ENCODE data around the gene RERE.

RERE gene

DNA sequence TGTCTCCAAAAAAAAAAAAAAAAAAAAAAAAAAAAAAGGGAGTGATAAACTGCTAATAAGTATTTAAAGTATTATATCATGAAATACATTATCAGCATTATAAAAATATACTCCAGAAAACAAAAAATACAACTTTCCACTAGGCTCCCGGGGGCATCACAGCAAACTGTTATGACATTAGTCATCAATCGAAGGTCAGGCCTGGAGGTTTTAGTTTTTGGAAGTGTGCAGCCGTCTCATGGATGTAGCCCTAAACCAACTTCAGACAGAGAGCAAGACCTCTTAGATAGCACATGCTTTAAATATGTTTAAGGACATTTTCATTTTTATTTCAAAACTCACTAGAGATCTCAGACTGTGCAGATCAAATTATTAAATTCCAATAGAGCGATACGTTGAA is 106.3 kb downstream of the RERE start:
- Histone ChIP-seq H3K27me3 (ENCODE audit: insufficient read depth, low read length, poor library complexity) (no peaks in the 10 kb centered on the region), H3K27ac (ENCODE audit: low read length) (no peak overlapping the region), H3K9me3 (ENCODE audit: insufficient read depth, low read length, severe bottlenecking) (no peaks in the 10 kb centered on the region), H4K20me1 (ENCODE audit: insufficient read depth, low read length) (peaks cover 47% of the 10 kb centered on the region), H3K4me2 (ENCODE audit: insufficient read depth, low read length) (no peak overlapping the region), H3K36me3 (ENCODE audit: insufficient read depth, low read length) (no peaks in the 10 kb centered on the region), H2AFZ (ENCODE audit: low read depth, low read length) (no peak overlapping the region), H3K4me3 (ENCODE audit: low read depth in 1 of 2, low read length in 2 of 2) (no peak overlapping the region), H3K79me2 (ENCODE audit: insufficient read depth, low read length) (0 out of 2 replicates have a peak, but pooled peaks cover 4% of the 10 kb centered on the region), H3K4me1 (ENCODE audit: insufficient read depth, low read length) (peaks cover 18% of the 10 kb centered on the region), H3K9ac (ENCODE audit: low read depth, low read length) (no peak overlapping the region)
- TF ChIP-seq EZH2 (IDR thresholded peaks at IDR 0.05; ENCODE audit: borderline replicate concordance, low read depth, low read length, severe bottlenecking): no peak
- TF ChIP-seq, protein P1, sequence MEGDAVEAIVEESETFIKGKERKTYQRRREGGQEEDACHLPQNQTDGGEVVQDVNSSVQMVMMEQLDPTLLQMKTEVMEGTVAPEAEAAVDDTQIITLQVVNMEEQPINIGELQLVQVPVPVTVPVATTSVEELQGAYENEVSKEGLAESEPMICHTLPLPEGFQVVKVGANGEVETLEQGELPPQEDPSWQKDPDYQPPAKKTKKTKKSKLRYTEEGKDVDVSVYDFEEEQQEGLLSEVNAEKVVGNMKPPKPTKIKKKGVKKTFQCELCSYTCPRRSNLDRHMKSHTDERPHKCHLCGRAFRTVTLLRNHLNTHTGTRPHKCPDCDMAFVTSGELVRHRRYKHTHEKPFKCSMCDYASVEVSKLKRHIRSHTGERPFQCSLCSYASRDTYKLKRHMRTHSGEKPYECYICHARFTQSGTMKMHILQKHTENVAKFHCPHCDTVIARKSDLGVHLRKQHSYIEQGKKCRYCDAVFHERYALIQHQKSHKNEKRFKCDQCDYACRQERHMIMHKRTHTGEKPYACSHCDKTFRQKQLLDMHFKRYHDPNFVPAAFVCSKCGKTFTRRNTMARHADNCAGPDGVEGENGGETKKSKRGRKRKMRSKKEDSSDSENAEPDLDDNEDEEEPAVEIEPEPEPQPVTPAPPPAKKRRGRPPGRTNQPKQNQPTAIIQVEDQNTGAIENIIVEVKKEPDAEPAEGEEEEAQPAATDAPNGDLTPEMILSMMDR (IDR thresholded peaks at IDR 0.05; ENCODE audit: borderline replicate concordance, extremely low read depth, low read length, poor library complexity, severe bottlenecking): no peak
- ATAC-seq (ENCODE audit: insufficient read depth, low read depth) (no peak), DNase-seq (no peak)

DNA sequence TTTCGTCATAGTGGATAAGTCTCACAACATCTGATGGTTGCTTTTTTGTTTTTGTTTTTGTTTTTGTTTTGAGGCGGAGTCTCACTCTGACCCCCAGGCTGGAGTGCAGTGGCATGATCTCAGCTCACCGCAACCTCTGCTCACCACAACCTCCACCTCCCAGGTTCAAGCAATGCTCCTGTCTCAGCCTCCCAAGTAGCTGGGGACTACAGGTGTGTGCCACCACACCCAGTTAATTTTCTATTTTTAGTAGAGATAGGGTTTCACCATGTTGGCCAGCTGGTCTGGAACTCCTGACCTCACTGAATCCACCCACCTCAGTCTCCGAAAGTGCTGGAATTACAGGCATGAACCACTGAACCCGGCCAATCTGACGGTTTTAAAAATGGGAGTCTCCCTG is 109.2 kb downstream of the RERE start:
- peaks cover 68% of the 10 kb centered on the region for H4K20me1 ChIP-seq (ENCODE audit: insufficient read depth, low read length)
- H3K4me3 ChIP-seq (ENCODE audit: low read depth in 1 of 2, low read length in 2 of 2): no peak overlapping the region
- no peaks in the 10 kb centered on the region for H3K9me3 ChIP-seq (ENCODE audit: insufficient read depth, low read length, severe bottlenecking)
- no peaks in the 10 kb centered on the region for H3K36me3 ChIP-seq (ENCODE audit: insufficient read depth, low read length)
- TF ChIP-seq, protein P1 (IDR thresholded peaks at IDR 0.05; ENCODE audit: borderline replicate concordance, extremely low read depth, low read length, poor library complexity, severe bottlenecking): no peak
- TF ChIP-seq EZH2 (IDR thresholded peaks at IDR 0.05; ENCODE audit: borderline replicate concordance, low read depth, low read length, severe bottlenecking): no peak
- ATAC-seq (ENCODE audit: insufficient read depth, low read depth): no peak
- no peak overlapping the region for H2AFZ ChIP-seq (ENCODE audit: low read depth, low read length)
- no peak overlapping the region for H3K9ac ChIP-seq (ENCODE audit: low read depth, low read length)
- H3K79me2 ChIP-seq (ENCODE audit: insufficient read depth, low read length): 0 out of 2 replicates have a peak, but pooled peaks cover 4% of the 10 kb centered on the region
- DNase-seq: no peak
- H3K27ac ChIP-seq (ENCODE audit: low read length): no peak overlapping the region
- H3K4me2 ChIP-seq (ENCODE audit: insufficient read depth, low read length): no peak overlapping the region
- H3K4me1 ChIP-seq (ENCODE audit: insufficient read depth, low read length): peaks cover 18% of the 10 kb centered on the region
- peaks cover 23% of the 10 kb centered on the region for H3K27me3 ChIP-seq (ENCODE audit: insufficient read depth, low read length, poor library complexity)

DNA sequence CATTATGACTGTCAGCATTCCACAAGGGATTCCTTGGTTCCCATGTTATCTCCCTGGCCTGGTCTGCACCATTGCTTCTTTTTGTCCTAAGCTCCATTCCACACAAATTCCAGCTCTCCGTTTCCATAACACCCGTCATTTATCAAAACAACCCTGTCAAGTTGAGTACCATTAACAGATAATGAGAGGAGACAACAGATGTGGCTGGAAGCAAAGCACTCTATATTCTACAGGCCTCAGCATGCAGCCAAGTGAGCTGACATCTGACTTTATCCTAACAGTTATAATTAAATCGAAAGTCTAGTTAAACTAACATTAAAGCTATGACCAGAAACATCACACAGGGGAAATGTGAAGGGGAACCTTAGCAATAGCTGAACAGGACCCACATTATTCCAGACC is 110.4 kb downstream of the RERE start:
- Histone ChIP-seq H3K36me3 (ENCODE audit: insufficient read depth, low read length) (no peaks in the 10 kb centered on the region), H3K27me3 (ENCODE audit: insufficient read depth, low read length, poor library complexity) (peaks cover 35% of the 10 kb centered on the region), H3K9ac (ENCODE audit: low read depth, low read length) (no peak overlapping the region), H2AFZ (ENCODE audit: low read depth, low read length) (no peak overlapping the region), H3K27ac (ENCODE audit: low read length) (no peak overlapping the region), H3K9me3 (ENCODE audit: insufficient read depth, low read length, severe bottlenecking) (no peaks in the 10 kb centered on the region), H3K4me1 (ENCODE audit: insufficient read depth, low read length) (peaks cover 18% of the 10 kb centered on the region), H3K79me2 (ENCODE audit: insufficient read depth, low read length) (0 out of 2 replicates have a peak, but pooled peaks cover 4% of the 10 kb centered on the region), H4K20me1 (ENCODE audit: insufficient read depth, low read length) (peaks cover 76% of the 10 kb centered on the region), H3K4me3 (ENCODE audit: low read depth in 1 of 2, low read length in 2 of 2) (no peak overlapping the region), H3K4me2 (ENCODE audit: insufficient read depth, low read length) (no peak overlapping the region)
- no peak for ATAC-seq (ENCODE audit: insufficient read depth, low read depth)
- TF ChIP-seq, protein P1 (IDR thresholded peaks at IDR 0.05; ENCODE audit: borderline replicate concordance, extremely low read depth, low read length, poor library complexity, severe bottlenecking): no peak
- no peak for TF ChIP-seq EZH2 (IDR thresholded peaks at IDR 0.05; ENCODE audit: borderline replicate concordance, low read depth, low read length, severe bottlenecking)
- DNase-seq: no peak

DNA sequence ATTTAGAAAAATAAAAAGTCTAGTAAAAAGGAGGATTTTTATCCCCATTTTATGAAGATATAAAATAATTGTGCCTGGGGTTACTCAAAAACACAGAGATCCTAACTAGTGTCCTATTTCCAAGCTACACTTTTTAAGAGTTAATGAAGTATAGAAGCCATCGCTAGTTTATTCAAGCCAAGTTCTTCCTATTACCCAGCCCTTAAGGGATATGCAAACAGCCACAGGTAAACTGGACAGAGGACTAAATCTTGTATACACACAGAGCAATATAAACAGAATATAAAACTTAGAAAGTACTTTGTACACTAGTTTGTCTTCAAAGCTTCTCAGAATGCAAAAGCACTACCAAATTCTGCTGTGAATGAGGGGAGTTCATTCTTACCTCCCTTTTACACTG is 111.1 kb downstream of the RERE start:
- TF ChIP-seq, protein P1 (IDR thresholded peaks at IDR 0.05; ENCODE audit: borderline replicate concordance, extremely low read depth, low read length, poor library complexity, severe bottlenecking): no peak
- no peak for TF ChIP-seq EZH2 (IDR thresholded peaks at IDR 0.05; ENCODE audit: borderline replicate concordance, low read depth, low read length, severe bottlenecking)
- Histone ChIP-seq H3K9me3 (ENCODE audit: insufficient read depth, low read length, severe bottlenecking) (no peaks in the 10 kb centered on the region), H3K79me2 (ENCODE audit: insufficient read depth, low read length) (0 out of 2 replicates have a peak, but pooled peaks cover 4% of the 10 kb centered on the region), H3K36me3 (ENCODE audit: insufficient read depth, low read length) (no peaks in the 10 kb centered on the region), H2AFZ (ENCODE audit: low read depth, low read length) (no peak overlapping the region), H3K4me3 (ENCODE audit: low read depth in 1 of 2, low read length in 2 of 2) (no peak overlapping the region), H3K9ac (ENCODE audit: low read depth, low read length) (no peak overlapping the region), H3K27me3 (ENCODE audit: insufficient read depth, low read length, poor library complexity) (peaks cover 37% of the 10 kb centered on the region), H3K4me2 (ENCODE audit: insufficient read depth, low read length) (no peak overlapping the region), H3K27ac (ENCODE audit: low read length) (no peak overlapping the region), H3K4me1 (ENCODE audit: insufficient read depth, low read length) (peaks cover 25% of the 10 kb centered on the region), H4K20me1 (ENCODE audit: insufficient read depth, low read length) (peaks cover 75% of the 10 kb centered on the region)
- no peak for DNase-seq
- no peak for ATAC-seq (ENCODE audit: insufficient read depth, low read depth)
